ENCODE data around the gene LDLRAD4.

The LDLRAD4 gene

DNA sequence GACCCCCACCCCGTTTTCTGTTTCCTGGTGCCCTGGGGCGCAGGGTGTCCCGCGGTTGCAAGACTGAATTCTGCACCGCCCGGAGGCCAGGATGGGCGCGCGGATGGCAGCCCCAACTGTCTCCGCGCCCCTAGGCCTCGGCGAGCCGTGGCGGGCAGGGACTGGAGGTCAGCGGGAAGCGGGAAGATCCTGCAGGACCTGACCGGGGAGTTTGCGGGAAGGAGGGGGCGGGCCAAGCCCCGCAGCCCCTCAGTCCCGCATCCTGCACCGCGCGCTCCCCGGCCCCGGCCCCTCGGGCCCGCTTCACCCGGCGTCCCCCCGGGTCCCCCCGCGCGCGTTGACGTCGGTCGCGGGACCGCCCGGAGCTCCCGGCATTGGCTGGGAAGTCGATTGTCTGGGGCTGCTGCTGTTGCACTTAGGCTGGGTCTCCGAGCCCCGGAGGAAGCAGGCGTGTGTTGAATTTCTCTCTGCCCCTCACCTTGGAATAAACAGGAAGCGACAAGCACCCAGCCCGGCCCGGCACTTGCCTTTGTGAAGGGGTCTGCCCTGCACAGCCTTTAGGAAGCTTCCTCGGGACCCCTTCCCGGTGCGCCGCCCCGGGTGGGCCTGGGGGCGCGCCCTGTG, at the start of gene LDLRAD4:
Gene LDLRAD4 (plus strand): TSS at position 393 of the 624 bp plus-strand sequence.
- Mint-ChIP-seq H3K27me3 (peaks cover 48% of the 10 kb centered on the region), H3K4me1 (ENCODE audit: low read depth) (peaks cover 42% of the 10 kb centered on the region), H3K27ac (peak within 1 kb of the TSS; percentile 47)

DNA sequence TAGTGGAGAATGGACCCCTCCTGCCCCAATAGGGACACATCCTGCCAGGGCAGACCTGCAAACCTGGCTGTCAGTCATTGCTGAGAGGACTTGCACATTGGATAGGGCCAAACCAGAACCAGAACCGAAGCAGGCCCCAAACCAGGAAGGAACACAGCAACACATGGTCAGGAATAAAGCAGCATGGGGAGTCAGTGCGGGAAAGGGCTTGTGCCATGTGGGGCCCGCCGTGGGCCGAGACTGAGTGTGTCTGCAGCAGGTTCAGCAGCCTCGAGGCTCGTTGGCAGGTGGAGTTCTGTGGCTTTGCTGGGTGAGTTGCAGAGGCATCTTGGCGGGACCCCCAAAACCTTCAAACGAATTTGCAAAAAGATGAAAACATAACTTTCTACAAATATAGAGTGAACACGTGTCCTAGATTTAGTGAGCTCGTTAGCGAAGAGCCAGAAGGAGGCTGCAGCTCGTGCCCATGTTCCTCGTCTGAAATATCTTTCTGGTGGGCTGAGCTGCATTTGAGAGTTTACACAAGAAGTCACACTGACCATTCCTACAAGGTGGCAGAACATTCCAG, 44.9 kb upstream of the LDLRAD4 start:
- Mint-ChIP-seq H3K36me3 (ENCODE audit: low read depth) (no peaks in the 10 kb centered on the region), H3K27ac (no peak overlapping the region), H3K9me3 (no peaks in the 10 kb centered on the region), H3K27me3 (peaks cover 8% of the 10 kb centered on the region), H3K4me1 (ENCODE audit: low read depth) (peaks cover 14% of the 10 kb centered on the region), H3K4me3 (no peak overlapping the region)

More for the DNA sequence above, at the start of gene LDLRAD4:
- H3K4me3 Mint-ChIP-seq = peak within 1 kb of the TSS; percentile 76
- no peaks in the 10 kb centered on the region for H3K36me3 Mint-ChIP-seq (ENCODE audit: low read depth)
- H3K9me3 Mint-ChIP-seq = no peaks in the 10 kb centered on the region

DNA sequence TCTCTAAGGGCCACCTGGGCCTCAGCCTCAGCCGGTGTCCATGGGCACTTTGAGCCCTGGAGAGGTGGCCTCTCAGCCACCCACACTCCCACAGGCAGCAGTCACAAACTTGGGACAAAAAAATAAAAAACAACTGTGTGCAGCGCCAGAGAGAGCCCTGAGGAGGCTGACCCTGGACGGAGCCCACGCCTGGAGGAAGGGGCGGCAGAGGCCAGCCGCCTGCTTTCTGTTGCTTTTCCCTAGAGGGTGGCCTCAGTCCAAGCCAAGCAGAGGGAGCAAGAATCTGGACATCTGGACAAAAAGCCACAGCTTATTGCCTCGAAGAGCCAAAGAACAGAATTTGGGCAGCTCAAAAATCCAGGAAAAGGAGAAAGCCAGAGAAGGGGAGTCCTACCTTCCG, 43.3 kb upstream of the LDLRAD4 start:
- no peak overlapping the region for H3K27ac Mint-ChIP-seq
- no peak overlapping the region for H3K4me3 Mint-ChIP-seq

GRCh38 chr18:13175754-13176210, 42.8 kb upstream of the LDLRAD4 start:
- Mint-ChIP-seq H3K4me3 (no peak overlapping the region), H3K27me3 (peaks cover 3% of the 10 kb centered on the region), H3K27ac (no peak overlapping the region), H3K36me3 (ENCODE audit: low read depth) (no peaks in the 10 kb centered on the region), H3K9me3 (no peaks in the 10 kb centered on the region), H3K4me1 (ENCODE audit: low read depth) (peaks cover 35% of the 10 kb centered on the region)

More for the DNA sequence above, 43.3 kb upstream of the LDLRAD4 start:
- H3K4me1 Mint-ChIP-seq (ENCODE audit: low read depth) = peaks cover 30% of the 10 kb centered on the region
- H3K27me3 Mint-ChIP-seq = peaks cover 4% of the 10 kb centered on the region
- H3K9me3 Mint-ChIP-seq = no peaks in the 10 kb centered on the region
- H3K36me3 Mint-ChIP-seq (ENCODE audit: low read depth) = no peaks in the 10 kb centered on the region

- peaks cover 9% of the 10 kb centered on the region for H3K27me3 Mint-ChIP-seq
- no peak overlapping the region for H3K27ac Mint-ChIP-seq
- H3K9me3 Mint-ChIP-seq = no peaks in the 10 kb centered on the region
- peak overlapping the region; percentile 27 for H3K4me3 Mint-ChIP-seq
- H3K4me1 Mint-ChIP-seq (ENCODE audit: low read depth) = peaks cover 35% of the 10 kb centered on the region
- no peaks in the 10 kb centered on the region for H3K36me3 Mint-ChIP-seq (ENCODE audit: low read depth)
Observed at GRCh38 chr18:13176847-13177246, 41.7 kb upstream of the LDLRAD4 start.

- Mint-ChIP-seq H3K4me1 (ENCODE audit: low read depth) (peaks cover 35% of the 10 kb centered on the region), H3K36me3 (ENCODE audit: low read depth) (no peaks in the 10 kb centered on the region), H3K27ac (no peak overlapping the region), H3K9me3 (no peaks in the 10 kb centered on the region), H3K27me3 (peaks cover 9% of the 10 kb centered on the region), H3K4me3 (no peak overlapping the region)
Observed at GRCh38 chr18:13178197-13178596, 40.4 kb upstream of the LDLRAD4 start.

DNA sequence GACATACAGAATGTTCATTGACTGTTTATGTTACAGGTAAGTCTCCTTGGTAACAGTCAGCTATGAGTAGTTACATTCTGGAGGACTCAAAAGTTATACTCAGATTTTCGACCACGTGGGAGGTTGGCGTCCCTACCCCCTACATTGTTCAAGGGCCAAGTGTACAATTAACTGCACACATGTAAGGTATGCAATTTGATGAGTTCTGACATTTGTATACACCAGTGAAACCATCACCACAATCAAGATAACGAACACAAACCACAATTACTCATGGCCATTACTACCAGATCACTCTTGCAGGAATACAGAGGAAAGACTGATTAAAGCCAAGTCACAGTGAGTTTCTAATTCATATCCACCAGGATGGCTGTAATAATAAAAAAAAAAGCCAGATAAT, 39.6 kb upstream of the LDLRAD4 start:
- H3K9me3 Mint-ChIP-seq = no peaks in the 10 kb centered on the region
- peaks cover 35% of the 10 kb centered on the region for H3K4me1 Mint-ChIP-seq (ENCODE audit: low read depth)
- peak overlapping the region; percentile 26 for H3K27ac Mint-ChIP-seq
- H3K36me3 Mint-ChIP-seq (ENCODE audit: low read depth) = no peaks in the 10 kb centered on the region
- peaks cover 9% of the 10 kb centered on the region for H3K27me3 Mint-ChIP-seq
- H3K4me3 Mint-ChIP-seq = no peak overlapping the region

DNA sequence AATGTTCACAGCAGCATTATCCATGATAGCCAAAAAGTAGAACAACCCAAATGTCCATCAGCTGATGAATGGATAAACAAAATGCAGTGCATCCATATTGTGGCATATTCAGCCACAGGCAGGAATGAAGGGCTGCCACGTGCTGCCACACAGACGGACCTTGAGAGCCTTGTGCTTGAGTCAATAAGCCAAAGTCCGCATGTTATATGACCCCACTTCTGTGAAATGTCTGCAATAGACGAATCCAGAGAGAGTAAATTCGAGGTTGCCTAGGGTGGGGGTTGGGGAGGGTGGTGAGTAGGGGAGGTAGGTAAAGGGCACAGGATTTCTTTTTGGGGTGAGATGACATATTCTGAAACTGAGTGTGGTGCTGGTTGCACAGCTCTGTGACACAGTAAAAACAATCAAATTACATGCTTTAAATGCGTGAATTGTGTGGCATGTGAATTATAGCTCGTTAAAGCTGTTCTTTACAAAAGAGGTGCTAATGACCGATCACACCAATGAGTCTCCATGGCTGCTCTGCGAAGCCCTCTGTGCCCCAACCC, 38.9 kb upstream of the LDLRAD4 start:
- peaks cover 9% of the 10 kb centered on the region for H3K27me3 Mint-ChIP-seq
- no peak overlapping the region for H3K27ac Mint-ChIP-seq
- H3K4me3 Mint-ChIP-seq = no peak overlapping the region
- no peaks in the 10 kb centered on the region for H3K9me3 Mint-ChIP-seq
- peaks cover 35% of the 10 kb centered on the region for H3K4me1 Mint-ChIP-seq (ENCODE audit: low read depth)
- no peaks in the 10 kb centered on the region for H3K36me3 Mint-ChIP-seq (ENCODE audit: low read depth)

DNA sequence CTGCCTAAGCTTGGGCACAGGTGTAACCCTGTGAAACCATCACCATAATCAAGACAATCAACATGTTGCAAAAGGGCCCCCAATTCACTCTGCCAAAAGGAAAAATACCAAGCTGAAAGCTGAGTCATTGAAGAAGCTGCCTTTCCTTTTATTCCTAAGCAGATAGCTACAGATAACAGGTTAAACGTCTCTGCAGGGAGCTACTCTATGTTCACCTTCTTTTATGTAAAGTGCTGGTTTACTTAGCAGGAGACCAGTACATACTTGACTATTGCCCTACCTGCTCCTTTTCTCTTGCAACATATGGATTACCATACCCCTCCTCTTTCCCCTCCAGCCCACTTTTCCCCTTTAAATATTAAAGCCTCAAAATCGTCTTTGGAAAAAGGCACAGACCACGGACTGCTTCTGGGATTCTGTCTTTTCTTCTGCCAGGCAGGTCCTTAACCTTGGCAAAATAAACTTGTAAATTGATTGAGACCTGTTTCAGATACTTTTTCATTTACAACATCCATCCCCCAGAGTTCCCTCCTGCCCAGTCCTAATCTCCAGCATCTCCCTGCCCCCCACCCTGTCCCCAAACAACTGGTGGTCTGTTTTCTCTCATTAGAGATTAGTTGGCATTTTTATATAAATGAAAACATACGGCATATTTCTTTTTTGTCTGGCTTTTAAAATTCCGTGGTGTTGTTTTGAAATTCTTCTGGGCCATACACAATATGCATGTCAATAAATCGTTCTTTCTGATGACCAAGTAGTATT, 37.8 kb upstream of the LDLRAD4 start:
- H3K27me3 Mint-ChIP-seq = peaks cover 9% of the 10 kb centered on the region
- H3K27ac Mint-ChIP-seq = no peak overlapping the region
- H3K4me1 Mint-ChIP-seq (ENCODE audit: low read depth) = peaks cover 31% of the 10 kb centered on the region
- H3K9me3 Mint-ChIP-seq = no peaks in the 10 kb centered on the region
- no peak overlapping the region for H3K4me3 Mint-ChIP-seq
- no peaks in the 10 kb centered on the region for H3K36me3 Mint-ChIP-seq (ENCODE audit: low read depth)

DNA sequence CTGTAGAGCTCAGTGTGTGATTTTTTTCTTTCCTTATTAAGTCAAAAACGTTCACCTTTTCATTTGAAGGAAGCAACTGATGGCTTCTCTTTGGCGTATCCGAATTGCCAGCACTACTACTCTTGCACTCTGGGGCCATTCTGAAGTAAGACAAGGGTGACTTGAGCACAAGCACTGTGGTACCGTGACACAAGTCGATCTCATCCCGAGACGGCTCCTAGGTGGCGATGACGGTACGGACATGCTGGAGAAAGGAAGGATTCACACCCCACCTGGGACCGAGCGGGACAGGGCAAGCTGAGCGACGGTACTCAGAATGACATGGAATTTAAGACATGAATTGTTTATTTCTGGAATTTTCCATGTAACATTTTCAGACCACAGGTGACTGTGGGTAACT, 36.8 kb upstream of the LDLRAD4 start:
- Mint-ChIP-seq H3K4me3 (no peak overlapping the region), H3K4me1 (ENCODE audit: low read depth) (peaks cover 23% of the 10 kb centered on the region), H3K9me3 (no peaks in the 10 kb centered on the region), H3K27me3 (peaks cover 9% of the 10 kb centered on the region), H3K27ac (no peak overlapping the region), H3K36me3 (ENCODE audit: low read depth) (no peaks in the 10 kb centered on the region)

- H3K27ac Mint-ChIP-seq = no peak overlapping the region
- no peaks in the 10 kb centered on the region for H3K9me3 Mint-ChIP-seq
- no peak overlapping the region for H3K4me3 Mint-ChIP-seq
- peaks cover 23% of the 10 kb centered on the region for H3K4me1 Mint-ChIP-seq (ENCODE audit: low read depth)
- H3K27me3 Mint-ChIP-seq = peaks cover 9% of the 10 kb centered on the region
- H3K36me3 Mint-ChIP-seq (ENCODE audit: low read depth) = no peaks in the 10 kb centered on the region
Observed at GRCh38 chr18:13183359-13183758, 35.2 kb upstream of the LDLRAD4 start.

DNA sequence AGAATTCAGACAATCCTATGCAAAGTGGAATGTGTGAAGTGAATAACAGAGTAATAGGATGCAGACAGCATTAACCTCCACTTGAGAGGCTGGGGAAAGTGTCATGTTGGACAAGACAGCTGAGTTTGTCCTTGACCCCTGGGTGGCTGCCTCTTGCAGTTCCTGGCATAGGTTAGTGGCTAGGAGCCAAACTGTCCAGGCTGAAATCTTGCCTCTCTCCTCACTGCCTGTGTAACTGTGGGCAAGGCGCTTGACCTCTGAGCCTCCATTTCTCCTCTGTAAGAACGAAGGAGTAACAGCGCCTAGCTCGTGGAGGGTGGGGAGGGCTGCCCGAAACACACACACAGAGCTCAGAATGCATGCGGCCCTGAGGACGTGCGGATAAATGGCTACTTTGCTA, 34.8 kb upstream of the LDLRAD4 start:
- Mint-ChIP-seq H3K27ac (no peak overlapping the region), H3K36me3 (ENCODE audit: low read depth) (no peaks in the 10 kb centered on the region), H3K4me1 (ENCODE audit: low read depth) (peaks cover 20% of the 10 kb centered on the region), H3K9me3 (no peaks in the 10 kb centered on the region), H3K27me3 (peaks cover 9% of the 10 kb centered on the region), H3K4me3 (no peak overlapping the region)

- Mint-ChIP-seq H3K27ac (no peak overlapping the region), H3K4me3 (no peak overlapping the region), H3K4me1 (ENCODE audit: low read depth) (peaks cover 14% of the 10 kb centered on the region)
Observed at GRCh38 chr18:13184396-13184795, 34.2 kb upstream of the LDLRAD4 start.

GRCh38 chr18:13185675-13186198, 32.8 kb upstream of the LDLRAD4 start:
- Mint-ChIP-seq H3K36me3 (ENCODE audit: low read depth) (no peaks in the 10 kb centered on the region), H3K27me3 (peaks cover 9% of the 10 kb centered on the region), H3K4me3 (no peak overlapping the region), H3K9me3 (no peaks in the 10 kb centered on the region), H3K4me1 (ENCODE audit: low read depth) (peaks cover under 1% of the 10 kb centered on the region), H3K27ac (no peak overlapping the region)

More at GRCh38 chr18:13184396-13184795, 34.2 kb upstream of the LDLRAD4 start:
- Mint-ChIP-seq H3K27me3 (peaks cover 9% of the 10 kb centered on the region), H3K9me3 (no peaks in the 10 kb centered on the region), H3K36me3 (ENCODE audit: low read depth) (no peaks in the 10 kb centered on the region)

DNA sequence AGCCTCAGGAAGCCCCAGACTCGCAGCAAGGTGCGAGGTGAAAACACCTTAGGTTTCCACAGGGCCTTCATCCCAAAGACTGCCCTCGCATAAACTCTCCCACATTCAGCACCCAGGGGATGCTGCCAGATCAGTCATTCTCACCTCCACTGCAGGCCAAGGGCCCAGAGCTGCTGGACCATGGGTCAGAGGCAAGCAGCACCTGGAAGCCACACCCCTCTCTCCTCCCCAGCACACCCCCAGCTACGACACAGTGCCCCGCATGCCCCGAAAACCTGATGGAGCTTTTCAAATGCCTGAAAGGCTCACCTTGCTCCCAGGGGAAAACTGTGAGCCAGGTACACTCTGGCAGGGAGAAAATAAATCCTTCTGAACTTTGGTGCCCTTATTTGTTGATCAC, 31.9 kb upstream of the LDLRAD4 start:
- Mint-ChIP-seq H3K4me1 (ENCODE audit: low read depth) (no peaks in the 10 kb centered on the region), H3K27ac (no peak overlapping the region), H3K36me3 (ENCODE audit: low read depth) (no peaks in the 10 kb centered on the region), H3K4me3 (no peak overlapping the region), H3K27me3 (no peaks in the 10 kb centered on the region), H3K9me3 (no peaks in the 10 kb centered on the region)
